GM23248 (cell line): Measurements from ENCODE around the gene AGMO.

Experiments
- EZH2 ChIP-seq: fragments of 200-600 bp; sonication (generic); IDR thresholded peaks from 2 replicates; pipeline ENCODE4 v1.6.1; 2018; ENCODE audit warnings: antibody characterized with exemption, mild to moderate bottlenecking; ENCODE audit not compliant: insufficient read depth, poor library complexity, severe bottlenecking
- EZH2phosphoT487 ChIP-seq: fragments of 200-600 bp; sonication (generic); IDR thresholded peaks from 2 replicates; pipeline ENCODE4 v1.6.1; 2018; ENCODE audit warnings: antibody characterized with exemption, moderate library complexity, mild to moderate bottlenecking, low read depth; ENCODE audit not compliant: insufficient read depth

DNA sequence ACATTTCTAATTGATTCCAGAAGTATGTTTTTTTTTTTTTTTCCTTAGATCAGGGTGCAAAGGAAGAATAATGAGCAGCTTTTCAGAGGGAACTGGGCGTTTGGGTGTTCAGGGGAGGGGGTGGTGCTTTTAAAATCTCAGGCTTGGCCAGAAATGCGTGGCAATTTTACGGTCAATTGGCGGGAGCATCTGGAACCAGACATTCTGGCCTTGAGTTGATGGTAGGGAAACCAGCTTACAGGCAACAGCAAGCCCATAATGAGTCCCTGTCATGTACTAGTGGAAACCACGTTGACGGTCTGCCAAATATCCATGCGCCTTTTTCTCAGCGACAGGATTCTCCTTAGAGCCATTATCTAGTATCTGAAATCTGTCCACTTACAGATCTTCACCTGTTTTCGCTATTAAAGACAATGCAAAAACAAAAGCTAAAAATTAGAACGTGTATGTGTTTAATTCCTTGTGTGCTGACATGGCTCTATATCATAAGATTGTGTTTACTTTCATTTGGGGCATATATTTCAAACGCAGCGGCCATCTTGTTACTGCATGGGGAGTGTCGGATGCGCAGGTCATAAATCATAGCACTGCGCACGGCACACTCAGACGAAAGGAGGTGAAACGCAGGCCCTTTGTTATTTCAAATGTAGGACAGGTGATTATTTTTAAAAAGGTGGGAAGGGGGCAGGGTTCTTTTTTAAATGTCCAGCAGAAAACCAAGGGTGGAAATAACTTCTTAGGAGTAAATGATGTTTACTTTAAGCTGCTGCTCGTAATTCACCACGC lies 209.2 kb downstream of the AGMO start:
- TF ChIP-seq EZH2 (no peak), EZH2phosphoT487 (no peak)
